ENCODE results near the gene TUT1.

- TF ChIP-seq CTCF (conservative IDR thresholded peaks at IDR 0.05 in 1 of 2, IDR thresholded peaks at IDR 0.05 in 1 of 2; ENCODE audit: extremely low read depth in 1 of 2, insufficient read depth in 1 of 2, low read depth in 1 of 2, low read length in 2 of 2), result no peak
- no peak for TF ChIP-seq EZH2 (IDR thresholded peaks at IDR 0.05; ENCODE audit: borderline replicate concordance, low read length)
These were observed 15.5 kb downstream of the TUT1 start for GRCh38 chr11:62575837-62576236.

All from mammary epithelial cell (primary cell).